Amygdala (tissue), 56 donors: ENCODE data around the gene PIK3C3.
"Not testable (repeated sequence)": the region's sequence is repeated elsewhere in the genome, so short reads cannot be mapped to it uniquely, and the experiment has no call there.

Experiments
- DNase-seq, 56 donors: peaks; one replicate each; lab custom pipeline; 2025; lab: John Stamatoyannopoulos, UW

Gene PIK3C3

GRCh38 chr18:42067518-42067917 is 112.5 kb downstream of the PIK3C3 start:
- DNase-seq, result no peak

DNA sequence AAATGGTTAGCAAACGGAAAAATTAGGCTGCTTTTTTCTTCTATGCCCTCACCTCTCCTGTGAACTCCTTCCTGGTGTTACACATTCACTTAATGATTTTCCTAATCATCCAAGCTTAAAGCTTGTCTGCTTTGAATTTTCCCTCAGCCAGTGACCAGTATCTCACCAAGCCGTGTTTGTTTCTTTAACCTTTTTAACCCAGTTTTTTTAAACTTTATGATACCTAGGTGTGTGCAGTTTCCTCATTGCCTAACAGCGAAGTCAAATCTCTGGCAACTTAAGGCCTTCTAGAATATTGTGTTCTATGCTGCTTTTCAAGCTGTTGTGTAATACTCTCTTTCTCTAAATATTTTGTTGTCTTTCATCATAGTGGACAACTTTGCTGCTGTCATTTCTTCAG is 113.0 kb downstream of the PIK3C3 start:
- no peak for DNase-seq

- no peak for DNase-seq
These were observed 114.0 kb downstream of the PIK3C3 start for GRCh38 chr18:42069036-42069435.

DNA sequence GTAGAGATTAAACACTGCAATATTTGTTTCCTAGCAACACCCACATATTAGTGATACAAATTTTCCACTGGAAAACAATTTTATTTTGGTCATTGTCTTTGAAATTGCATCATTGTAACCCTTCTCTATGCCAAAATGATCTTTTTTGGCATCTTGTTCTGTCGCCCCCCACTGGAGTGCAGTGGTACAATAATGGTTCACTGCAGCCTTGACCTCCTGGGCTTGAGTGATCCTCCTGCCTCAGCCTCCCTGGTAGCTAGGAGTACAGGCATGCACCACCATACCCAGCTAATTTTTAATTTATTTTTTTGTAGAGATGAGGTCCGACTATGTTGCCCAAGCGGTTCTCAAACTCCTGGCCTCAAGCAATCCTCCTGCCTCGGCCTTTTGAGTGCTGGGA is 117.4 kb downstream of the PIK3C3 start:
- no peak for DNase-seq

DNA sequence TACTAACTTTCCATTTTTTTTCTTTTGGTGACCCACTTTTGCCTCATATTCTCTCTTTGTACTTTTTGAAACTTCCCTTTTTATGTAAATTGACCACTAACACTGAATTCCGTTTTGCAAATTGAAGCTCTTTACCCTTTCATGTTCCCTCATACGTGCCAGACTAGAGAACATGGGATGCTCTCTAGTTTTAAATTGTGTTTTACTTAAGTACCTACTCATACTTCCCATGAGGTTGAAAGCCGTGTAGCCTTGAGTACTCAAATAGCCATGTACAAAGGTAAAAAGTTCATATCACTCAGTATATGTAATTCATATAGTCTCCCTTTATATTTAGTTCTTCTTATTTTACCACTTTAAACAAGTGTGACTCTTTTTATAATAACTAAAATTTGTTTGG is 119.7 kb downstream of the PIK3C3 start:
- no peak for DNase-seq

GRCh38 chr18:42078711-42079110 is 123.7 kb downstream of the PIK3C3 start:
- no peak for DNase-seq

DNA sequence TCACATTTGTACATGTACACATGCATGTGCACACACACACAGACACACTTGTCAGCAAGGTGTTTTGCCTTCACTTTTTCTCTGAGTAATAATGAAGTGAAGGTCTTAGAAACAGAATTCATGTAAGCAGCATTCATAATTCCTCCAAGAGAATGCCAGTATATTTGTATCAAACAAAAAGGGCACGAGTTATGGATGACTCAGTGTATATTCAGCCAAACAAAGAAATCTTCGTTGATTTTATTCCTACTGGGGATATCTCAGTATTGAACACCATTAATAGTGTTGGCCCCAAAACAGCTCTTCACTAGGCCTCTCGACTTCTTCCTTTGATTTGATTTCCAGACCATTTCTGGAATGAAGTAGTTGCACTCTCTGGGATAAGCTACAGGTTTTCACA is 125.3 kb downstream of the PIK3C3 start:
- DNase-seq, result no peak

DNA sequence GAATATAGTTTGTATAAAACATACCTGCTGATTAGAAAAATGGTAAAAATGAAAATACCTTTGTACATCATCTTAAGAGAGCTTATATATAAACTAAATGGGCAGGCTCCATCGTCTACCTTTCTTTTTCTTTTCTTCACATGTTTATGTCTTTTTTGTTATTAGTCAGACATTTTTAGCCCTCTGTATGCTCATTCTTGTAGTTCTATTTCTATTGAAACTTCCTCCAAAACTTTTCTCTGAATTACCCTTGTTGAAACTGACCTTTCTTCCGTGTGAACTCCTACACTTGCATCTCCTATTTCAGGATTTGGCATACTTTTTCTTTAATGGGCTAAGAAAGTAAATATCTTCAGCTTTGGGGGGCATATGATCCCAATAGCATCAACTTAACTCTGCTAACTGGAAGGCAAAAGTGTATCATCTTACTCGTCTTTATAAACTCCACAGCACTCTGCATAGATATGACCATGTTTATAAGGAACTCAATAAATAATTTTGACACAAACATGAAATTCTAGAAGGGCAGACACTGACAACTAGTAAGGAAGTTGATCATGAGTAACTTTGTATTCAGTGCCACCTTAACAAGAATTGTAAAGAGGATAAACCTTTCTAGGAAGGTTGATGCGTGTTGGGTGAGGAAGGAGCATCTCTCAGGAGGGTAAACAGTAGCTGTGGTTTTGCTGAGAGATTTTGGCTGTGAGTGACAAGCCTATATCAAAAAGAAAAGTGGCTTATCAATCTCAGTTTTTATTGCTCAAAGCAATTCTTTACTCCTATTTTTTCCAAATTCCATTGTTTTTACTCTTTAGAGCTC is 127.6 kb downstream of the PIK3C3 start:
- DNase-seq, result no peak

DNA sequence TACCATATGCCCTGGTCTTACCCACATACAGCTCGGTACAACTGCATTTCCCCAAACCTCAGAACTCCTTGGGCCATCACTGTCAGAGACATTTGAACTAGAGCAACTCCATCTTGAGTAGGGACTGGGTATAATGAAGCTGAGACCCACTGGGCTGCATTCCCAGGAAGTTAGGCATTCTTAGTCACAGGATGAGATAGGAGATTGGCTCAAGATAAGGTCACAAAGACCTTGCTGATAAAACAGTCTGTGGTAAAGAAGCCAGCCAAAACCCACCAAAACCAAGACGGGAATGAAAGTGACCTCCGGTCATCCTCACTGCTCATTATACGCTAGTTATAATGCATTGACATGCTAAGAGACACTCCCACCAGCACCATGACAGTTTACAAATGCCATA is 131.3 kb downstream of the PIK3C3 start:
- DNase-seq, result no peak

DNA sequence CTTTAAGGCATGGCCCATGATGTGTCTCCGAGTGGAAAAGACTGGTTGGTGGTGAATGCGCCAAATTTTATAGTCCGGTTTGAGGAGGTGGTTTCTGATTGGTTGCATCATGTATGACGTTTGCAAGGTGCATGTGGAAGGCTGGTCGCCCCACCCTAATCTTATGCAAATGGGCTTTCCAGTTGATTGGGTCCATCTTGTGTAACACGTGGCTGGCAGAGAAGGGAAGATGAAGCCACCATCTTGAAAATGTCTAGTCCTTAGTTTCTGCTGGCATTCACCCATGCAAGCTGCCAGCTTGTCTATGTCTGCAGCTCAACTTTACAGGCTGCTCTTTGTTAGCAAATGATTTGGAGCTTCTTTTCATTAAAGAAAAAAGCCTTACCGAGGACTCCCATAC is 132.2 kb downstream of the PIK3C3 start:
- peak in 1 of 56 donors; percentile 15 for DNase-seq

GRCh38 chr18:42087876-42088275 is 132.8 kb downstream of the PIK3C3 start:
- DNase-seq, result no peak

DNA sequence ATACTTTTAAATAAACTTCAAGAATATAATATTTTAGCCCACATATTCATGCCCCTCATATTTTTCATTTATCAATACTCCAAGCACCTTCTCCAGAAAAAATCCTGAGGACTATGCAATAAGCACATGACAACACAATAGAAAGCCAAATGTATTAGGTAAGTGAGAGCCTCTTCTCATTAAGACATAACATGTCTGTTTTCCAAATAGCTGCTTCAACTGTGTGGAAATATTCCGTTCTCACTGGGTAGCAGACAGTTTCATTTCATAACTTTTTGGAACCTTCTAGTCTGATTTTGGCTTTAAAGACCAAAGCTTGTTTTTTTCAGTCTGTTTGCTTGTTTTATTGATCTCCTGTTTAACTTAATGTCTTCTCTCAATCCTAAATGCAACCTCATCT is 137.8 kb downstream of the PIK3C3 start:
- DNase-seq, result no peak

GRCh38 chr18:42094875-42095274 is 139.8 kb downstream of the PIK3C3 start:
- DNase-seq, result no peak

GRCh38 chr18:42095732-42096377 is 140.8 kb downstream of the PIK3C3 start:
- DNase-seq, result no peak

DNA sequence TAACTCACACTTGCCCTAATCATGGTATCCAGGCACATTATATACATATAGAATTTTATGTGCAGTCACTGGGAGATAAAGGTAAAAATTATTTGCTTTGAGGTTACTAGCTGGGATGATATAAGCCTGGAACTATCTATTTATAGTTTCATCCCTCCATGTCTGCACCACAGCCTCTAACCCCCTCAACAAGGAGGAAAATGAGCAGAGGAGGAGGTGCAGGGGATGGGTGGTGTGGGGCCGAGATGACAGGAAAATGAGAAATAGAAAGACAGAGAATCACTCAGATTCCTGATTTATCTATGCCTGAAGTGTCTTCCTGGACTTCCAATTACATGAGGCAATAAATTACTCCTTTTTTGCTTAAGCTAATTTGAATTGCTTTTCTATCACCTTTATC is 145.2 kb downstream of the PIK3C3 start:
- DNase-seq, result no peak

DNA sequence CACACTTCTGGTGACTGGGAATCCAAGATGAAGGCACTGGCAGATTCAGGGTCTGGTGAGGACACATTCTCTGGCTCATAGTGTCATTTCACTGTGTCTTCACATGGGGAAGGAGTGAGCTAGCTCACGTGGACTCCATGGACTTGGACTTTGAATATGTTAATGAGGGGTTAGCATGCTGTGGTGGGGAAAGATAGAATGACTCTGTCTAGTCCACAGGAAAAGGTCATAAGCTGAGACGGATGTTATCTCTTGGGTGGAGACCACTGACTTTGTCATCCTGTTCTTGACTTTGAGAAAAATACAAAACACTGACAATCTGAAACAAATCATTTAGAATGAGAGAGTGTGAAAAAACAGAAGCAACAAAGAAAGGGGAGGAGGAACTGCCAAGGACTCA is 145.9 kb downstream of the PIK3C3 start:
- DNase-seq, result no peak

DNA sequence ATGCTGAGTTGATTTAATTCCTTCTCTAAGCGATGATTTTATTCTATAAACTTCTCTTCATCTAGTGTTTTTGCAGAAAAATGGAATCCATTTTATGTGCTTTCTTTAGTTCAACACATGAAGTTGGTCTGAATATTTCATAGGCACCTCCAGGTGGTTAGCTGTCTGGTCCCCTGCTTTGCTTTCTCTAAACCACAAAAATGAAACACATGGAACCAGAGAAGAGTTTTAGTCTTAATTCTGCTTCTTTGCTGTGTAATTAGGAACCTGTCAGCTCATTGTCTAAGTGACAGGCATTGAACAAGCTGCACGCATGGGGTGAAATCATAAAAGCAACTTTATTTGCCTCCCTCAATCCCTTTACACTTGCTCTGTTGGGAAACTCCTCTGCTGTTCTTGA is 150.4 kb downstream of the PIK3C3 start:
- DNase-seq, result no peak

DNA sequence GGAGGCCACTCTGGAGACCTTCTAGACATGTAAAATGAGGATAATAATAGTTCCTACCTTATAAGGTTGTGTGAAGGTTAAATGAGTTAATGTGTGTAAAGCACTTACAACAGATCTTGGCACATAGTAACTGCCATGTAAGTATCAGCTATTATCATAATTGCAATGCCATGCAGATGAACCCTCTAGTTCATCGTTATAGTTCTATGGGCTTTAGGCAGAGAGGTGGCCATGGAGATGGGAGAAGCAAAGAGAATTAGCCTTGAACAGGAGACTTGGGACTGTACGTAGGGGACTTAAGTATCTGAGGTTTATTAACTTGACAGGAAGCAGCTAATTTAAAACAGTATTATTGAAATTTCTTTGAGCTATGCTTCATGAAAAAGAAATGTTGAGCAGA is 151.8 kb downstream of the PIK3C3 start:
- no peak for DNase-seq

DNA sequence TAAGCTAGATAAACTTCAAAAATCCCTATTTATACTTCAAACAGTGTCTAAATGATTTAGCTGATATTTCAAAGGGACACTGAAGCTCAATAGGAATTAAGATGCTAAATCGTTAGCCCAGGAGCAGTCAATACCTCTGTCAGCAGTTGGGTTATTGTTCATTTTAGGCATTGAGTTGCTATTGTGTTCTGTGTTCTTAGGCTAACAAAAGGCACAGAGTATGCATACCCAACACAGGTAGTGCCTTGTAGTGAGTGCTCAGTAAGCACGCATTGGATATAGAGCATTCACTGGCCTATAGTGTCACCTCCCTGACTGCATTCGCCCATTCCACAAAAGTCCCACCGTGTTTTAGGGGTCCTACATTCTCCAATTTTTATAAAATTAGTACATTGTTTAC is 152.3 kb downstream of the PIK3C3 start:
- DNase-seq, result no peak

GRCh38 chr18:42107691-42108450 is 152.8 kb downstream of the PIK3C3 start:
- DNase-seq, result no peak

GRCh38 chr18:42112147-42112546 is 157.1 kb downstream of the PIK3C3 start:
- DNase-seq, result not testable (repeated sequence)
